ENCODE measurements around the gene SGCG. TPM values are rescaled to one million over a fixed set of nuclear protein-coding genes. Genes with fewer than 3 reads are reported as not detected.

SGCG gene
- polyA plus RNA-seq, 1 of the 3 experiments (the other 2 are of a cell fraction), result not detected

- Histone ChIP-seq H3K27me3 (ENCODE audit: insufficient read depth) (peaks cover 10% of the 10 kb centered on the region; the same call in 1 of the 2 replicates), H3K27ac (ENCODE audit: low read depth in 2 of 2, low read length in 1 of 2) (no peak overlapping the region), H3K4me2 (no peak overlapping the region), H3K4me3 (ENCODE audit: low read depth in 2 of 2, low read length in 1 of 2) (no peak overlapping the region), H4K20me1 (ENCODE audit: insufficient read depth) (no peaks in the 10 kb centered on the region), H3K4me1 (ENCODE audit: control insufficient read depth in 1 of 2, insufficient read depth in 2 of 2, low read depth in 1 of 2, low read length in 1 of 2) (no peaks in the 10 kb centered on the region), H3K9me3 (no peaks in the 10 kb centered on the region), H3K36me3 (replicated peaks in 1 of 2; ENCODE audit: control insufficient read depth in 1 of 2, insufficient read depth in 2 of 2, low read length in 1 of 2) (no peaks in the 10 kb centered on the region), H3K9ac (no peak overlapping the region), H3K79me2 (ENCODE audit: insufficient read depth) (no peaks in the 10 kb centered on the region), H3K9me2 (no peaks in the 10 kb centered on the region), H2AFZ (ENCODE audit: low read depth) (no peak overlapping the region), H3F3A (replicated peaks; ENCODE audit: insufficient read depth) (no peaks in the 10 kb centered on the region)
- ChIA-PET CTCF (no interaction called here), POLR2A (no interaction called here)
- WGBS (ENCODE audit: low lambda C conversion rate), result 46% methylated on average over 5 of the region's 7 CpGs
- no peak for TF ChIP-seq RCOR1 (IDR thresholded peaks at IDR 0.05; ENCODE audit: low read length)
- no peak for TF ChIP-seq EZH2phosphoT487 (IDR thresholded peaks at IDR 0.05; ENCODE audit: borderline replicate concordance, low read depth)
- no peak for TF ChIP-seq SMC3 (IDR thresholded peaks at IDR 0.05; ENCODE audit: low read depth, low read length)
- no peak for TF ChIP-seq SIN3A (IDR thresholded peaks at IDR 0.05; ENCODE audit: borderline replicate concordance, low read depth, low read length)
- no peak for TF ChIP-seq RXRA (IDR thresholded peaks at IDR 0.05; ENCODE audit: borderline replicate concordance, low read depth)
- no peak for TF ChIP-seq TCF12 (IDR thresholded peaks at IDR 0.05)
- no peak for TF ChIP-seq PBX3 (IDR thresholded peaks at IDR 0.05)
- TF ChIP-seq FOSL2 (IDR thresholded peaks at IDR 0.05; ENCODE audit: borderline replicate concordance, low read depth), result no peak
- no peak for TF ChIP-seq POLR2AphosphoS5 (IDR thresholded peaks at IDR 0.05; ENCODE audit: low read depth, low read length)
- no peak for TF ChIP-seq EP300 (IDR thresholded peaks at IDR 0.05; ENCODE audit: borderline replicate concordance in 1 of 2, low read depth in 1 of 2, low read length in 1 of 2)
- TF ChIP-seq USF1 (IDR thresholded peaks at IDR 0.05; ENCODE audit: borderline replicate concordance, low read depth), result no peak
- TF ChIP-seq RFX5 (IDR thresholded peaks at IDR 0.05; ENCODE audit: low read length), result no peak
- no peak for TF ChIP-seq ELF1 (IDR thresholded peaks at IDR 0.05)
- TF ChIP-seq YY1 (IDR thresholded peaks at IDR 0.05; ENCODE audit: low read depth), result no peak
- TF ChIP-seq REST (IDR thresholded peaks at IDR 0.05; ENCODE audit: low read depth, low read length), result no peak
- DNase-seq, result no peak
These were observed 2.5 kb downstream of the SGCG start for GRCh38 chr13:23183292-23183691.
